Measurements from ENCODE around the gene EPHA2.

DNA sequence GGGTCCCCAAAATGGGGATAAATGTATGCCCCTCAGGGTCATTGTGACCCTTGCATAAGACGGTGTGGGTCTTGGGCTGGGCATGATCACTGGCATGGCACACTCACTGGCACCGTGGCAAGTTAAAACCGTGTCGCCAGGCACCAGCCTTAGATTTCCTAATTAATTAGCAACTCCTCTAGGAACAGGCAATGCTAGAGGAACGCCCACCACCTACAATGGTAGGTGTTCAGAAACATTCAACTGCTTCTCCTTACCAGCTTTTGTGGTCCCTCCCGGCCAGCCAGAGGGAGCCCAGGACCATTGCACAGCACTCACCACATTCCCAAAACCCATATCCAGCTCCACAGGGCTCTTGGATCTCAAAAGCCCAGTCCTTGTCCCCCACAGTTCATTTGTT is 36.4 kb downstream of the EPHA2 start:
- TF ChIP-seq, protein P1, sequence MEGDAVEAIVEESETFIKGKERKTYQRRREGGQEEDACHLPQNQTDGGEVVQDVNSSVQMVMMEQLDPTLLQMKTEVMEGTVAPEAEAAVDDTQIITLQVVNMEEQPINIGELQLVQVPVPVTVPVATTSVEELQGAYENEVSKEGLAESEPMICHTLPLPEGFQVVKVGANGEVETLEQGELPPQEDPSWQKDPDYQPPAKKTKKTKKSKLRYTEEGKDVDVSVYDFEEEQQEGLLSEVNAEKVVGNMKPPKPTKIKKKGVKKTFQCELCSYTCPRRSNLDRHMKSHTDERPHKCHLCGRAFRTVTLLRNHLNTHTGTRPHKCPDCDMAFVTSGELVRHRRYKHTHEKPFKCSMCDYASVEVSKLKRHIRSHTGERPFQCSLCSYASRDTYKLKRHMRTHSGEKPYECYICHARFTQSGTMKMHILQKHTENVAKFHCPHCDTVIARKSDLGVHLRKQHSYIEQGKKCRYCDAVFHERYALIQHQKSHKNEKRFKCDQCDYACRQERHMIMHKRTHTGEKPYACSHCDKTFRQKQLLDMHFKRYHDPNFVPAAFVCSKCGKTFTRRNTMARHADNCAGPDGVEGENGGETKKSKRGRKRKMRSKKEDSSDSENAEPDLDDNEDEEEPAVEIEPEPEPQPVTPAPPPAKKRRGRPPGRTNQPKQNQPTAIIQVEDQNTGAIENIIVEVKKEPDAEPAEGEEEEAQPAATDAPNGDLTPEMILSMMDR (IDR thresholded peaks at IDR 0.05) = no peak
- TF ChIP-seq POLR2A (IDR thresholded peaks at IDR 0.05) (no peak), EP300 (IDR thresholded peaks at IDR 0.05) (no peak)

Data from tibial nerve (tissue), 4 donors.